ENCODE measurements around the gene GABRP. TPM values are rescaled to one million over a fixed set of nuclear protein-coding genes. Genes with fewer than 3 reads are reported as not detected.

GABRP gene
- total RNA-seq, 4 donors from 2014 or later: 2.1 TPM; not detected in 3

- no peaks in the 10 kb centered on the region for H3K9me3 ChIP-seq
- no peak overlapping the region for H3K4me3 ChIP-seq
- WGBS, 2 donors (ENCODE audit: low coverage in 1 of 2): 68 to 72% methylated on average over 2 of the region's 2 CpGs
- H3K4me1 ChIP-seq: no peaks in the 10 kb centered on the region
- H3K36me3 ChIP-seq: no peaks in the 10 kb centered on the region
- H3K27me3 ChIP-seq: no peaks in the 10 kb centered on the region
- H3K27ac ChIP-seq: no peak overlapping the region
- TF ChIP-seq, protein P1, sequence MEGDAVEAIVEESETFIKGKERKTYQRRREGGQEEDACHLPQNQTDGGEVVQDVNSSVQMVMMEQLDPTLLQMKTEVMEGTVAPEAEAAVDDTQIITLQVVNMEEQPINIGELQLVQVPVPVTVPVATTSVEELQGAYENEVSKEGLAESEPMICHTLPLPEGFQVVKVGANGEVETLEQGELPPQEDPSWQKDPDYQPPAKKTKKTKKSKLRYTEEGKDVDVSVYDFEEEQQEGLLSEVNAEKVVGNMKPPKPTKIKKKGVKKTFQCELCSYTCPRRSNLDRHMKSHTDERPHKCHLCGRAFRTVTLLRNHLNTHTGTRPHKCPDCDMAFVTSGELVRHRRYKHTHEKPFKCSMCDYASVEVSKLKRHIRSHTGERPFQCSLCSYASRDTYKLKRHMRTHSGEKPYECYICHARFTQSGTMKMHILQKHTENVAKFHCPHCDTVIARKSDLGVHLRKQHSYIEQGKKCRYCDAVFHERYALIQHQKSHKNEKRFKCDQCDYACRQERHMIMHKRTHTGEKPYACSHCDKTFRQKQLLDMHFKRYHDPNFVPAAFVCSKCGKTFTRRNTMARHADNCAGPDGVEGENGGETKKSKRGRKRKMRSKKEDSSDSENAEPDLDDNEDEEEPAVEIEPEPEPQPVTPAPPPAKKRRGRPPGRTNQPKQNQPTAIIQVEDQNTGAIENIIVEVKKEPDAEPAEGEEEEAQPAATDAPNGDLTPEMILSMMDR (IDR thresholded peaks at IDR 0.05): no peak
- TF ChIP-seq POLR2A (IDR thresholded peaks at IDR 0.05) (no peak), POLR2AphosphoS5 (IDR thresholded peaks at IDR 0.05) (no peak), EP300 (IDR thresholded peaks at IDR 0.05) (no peak)
- no peak for ATAC-seq
These were observed 65.8 kb downstream of the GABRP start for GRCh38 chr5:170849374-170849773.

- Histone ChIP-seq H3K27me3 (no peaks in the 10 kb centered on the region), H3K4me1 (no peaks in the 10 kb centered on the region), H3K36me3 (no peaks in the 10 kb centered on the region), H3K27ac (no peak overlapping the region), H3K4me3 (no peak overlapping the region), H3K9me3 (peaks cover 0 to 5% (median 0%) of the 10 kb centered on the region in 3 donors)
- no peak for TF ChIP-seq POLR2AphosphoS5 (IDR thresholded peaks at IDR 0.05)
- ATAC-seq: no peak
- WGBS, 2 donors (ENCODE audit: low coverage in 1 of 2): 47 to 49% methylated on average over 5 to 6 of the region's 6 CpGs
These were observed 71.0 kb downstream of the GABRP start for GRCh38 chr5:170854566-170854965.

DNA sequence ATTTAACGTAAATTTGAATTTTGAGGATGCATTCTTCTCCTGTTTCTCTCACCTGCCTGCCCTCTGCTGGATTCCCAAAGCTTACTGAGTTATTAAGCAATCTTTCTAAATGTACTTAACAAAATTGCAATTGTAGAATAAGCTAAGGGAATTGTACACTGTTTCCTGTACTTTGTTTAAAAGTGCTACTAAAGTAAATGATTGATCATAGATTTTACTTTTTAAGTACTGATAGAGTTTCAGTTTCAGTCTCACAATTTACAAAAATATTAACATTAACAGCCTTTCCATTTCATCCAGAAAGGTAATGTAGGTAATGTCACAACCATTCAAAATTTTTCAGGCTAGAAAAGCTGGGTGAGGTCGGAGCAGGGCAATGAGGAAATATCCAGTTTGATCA, 73.5 kb downstream of the GABRP start:
- H3K4me1 ChIP-seq: peaks cover 0 to 5% (median 0%) of the 10 kb centered on the region in 3 donors
- no peak overlapping the region for H3K27ac ChIP-seq
- peaks cover 0 to 29% (median 0%) of the 10 kb centered on the region in 3 donors for H3K9me3 ChIP-seq
- no peaks in the 10 kb centered on the region for H3K36me3 ChIP-seq
- no peaks in the 10 kb centered on the region for H3K27me3 ChIP-seq
- no peak for ATAC-seq
- no peak overlapping the region for H3K4me3 ChIP-seq
- 75 to 95% methylated on average over 2 of the region's 2 CpGs for WGBS, 2 donors (ENCODE audit: low coverage in 1 of 2)
- TF ChIP-seq POLR2A (IDR thresholded peaks at IDR 0.05): no peak
- TF ChIP-seq, protein P1 (IDR thresholded peaks at IDR 0.05): no peak
- no peak for TF ChIP-seq POLR2AphosphoS5 (IDR thresholded peaks at IDR 0.05)

- no peaks in the 10 kb centered on the region for H3K27me3 ChIP-seq
- TF ChIP-seq POLR2A (IDR thresholded peaks at IDR 0.05) (no peak), POLR2AphosphoS5 (IDR thresholded peaks at IDR 0.05) (no peak), EP300 (IDR thresholded peaks at IDR 0.05) (no peak)
- TF ChIP-seq, protein P1 (IDR thresholded peaks at IDR 0.05): no peak
- H3K4me1 ChIP-seq: peaks cover 0 to 17% (median 0%) of the 10 kb centered on the region in 3 donors
- no peaks in the 10 kb centered on the region for H3K36me3 ChIP-seq
- ATAC-seq: no peak
- peaks cover 0 to 33% (median 0%) of the 10 kb centered on the region in 3 donors for H3K9me3 ChIP-seq
- H3K4me3 ChIP-seq: no peak overlapping the region
- H3K27ac ChIP-seq: no peak overlapping the region
These were observed 76.9 kb downstream of the GABRP start for GRCh38 chr5:170860415-170860814.

DNA sequence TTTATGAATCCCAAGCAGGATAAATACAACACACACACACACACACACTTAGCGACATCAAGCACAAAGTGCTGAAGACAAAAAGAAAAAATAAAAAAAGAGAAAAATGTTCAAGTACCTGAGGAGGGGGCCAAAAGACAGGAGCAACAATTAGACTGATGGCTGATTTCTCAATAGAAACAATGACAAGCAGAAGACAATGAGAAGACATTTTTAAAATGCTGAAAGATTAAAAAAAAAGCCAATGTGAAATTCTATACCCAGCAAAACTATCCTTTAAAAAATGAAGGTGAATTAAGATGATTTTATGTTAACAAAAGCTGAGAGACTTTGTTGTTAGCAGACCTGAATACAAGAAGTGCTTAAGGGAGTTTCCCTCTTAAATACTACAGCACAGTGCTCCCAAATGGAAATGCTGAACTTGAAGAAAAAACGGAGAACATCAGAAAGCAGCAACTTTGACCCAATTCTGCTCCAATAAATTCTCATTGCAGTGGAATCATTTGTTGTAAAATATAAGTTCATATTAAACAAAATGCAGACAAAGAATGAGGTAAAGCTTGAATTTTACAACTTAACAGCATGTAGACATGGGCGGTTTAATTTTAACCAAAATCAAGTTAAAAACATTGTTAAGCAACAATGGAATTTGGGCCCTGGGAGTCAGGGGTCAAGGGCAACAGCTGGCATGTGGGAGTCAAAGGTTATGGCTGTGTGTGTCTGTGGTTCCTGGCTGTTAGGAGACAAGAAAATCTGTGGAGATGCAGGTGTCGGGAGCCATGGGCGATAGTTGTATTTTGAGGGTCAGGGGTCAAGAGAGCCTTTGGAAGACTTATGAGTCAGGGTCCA, 77.5 kb downstream of the GABRP start:
- Histone ChIP-seq H3K4me3 (peak overlapping the region in 1 of 2 donors; percentile 76), H3K4me1 (peaks cover 0 to 17% (median 0%) of the 10 kb centered on the region in 3 donors), H3K27ac (peak overlapping the region in 1 of 4 donors; percentile 26), H3K27me3 (no peaks in the 10 kb centered on the region), H3K9me3 (peaks cover 0 to 33% (median 0%) of the 10 kb centered on the region in 3 donors), H3K36me3 (no peaks in the 10 kb centered on the region)
- 82 to 88% methylated on average over 4 to 5 of the region's 5 CpGs for WGBS, 2 donors (ENCODE audit: low coverage in 1 of 2)
- no peak for ATAC-seq
- TF ChIP-seq EP300 (IDR thresholded peaks at IDR 0.05) (no peak), POLR2AphosphoS5 (IDR thresholded peaks at IDR 0.05) (no peak), POLR2A (IDR thresholded peaks at IDR 0.05) (no peak)
- TF ChIP-seq, protein P1 (IDR thresholded peaks at IDR 0.05): no peak
